SK-N-SH (cell line): Measurements from ENCODE around the gene ACTG2. TPM values are rescaled to one million over a fixed set of nuclear protein-coding genes. Genes with fewer than 3 reads are reported as not detected.

Experiments used
- CTCF ChIA-PET: fragments of 300-600, 350-600 bp; formaldehyde crosslinking; extraction: SDS; loops from one replicate; lab custom pipeline; 2021; lab: Yijun Ruan, JAX
- POLR2A ChIA-PET: fragments of 350-600 bp; sonication (Branson Sonifier 250); formaldehyde crosslinking; extraction: SDS; loops from one replicate; lab custom pipeline; 2020; ENCODE audit warnings: antibody characterized with exemption, inconsistent platforms; lab: Yijun Ruan, JAX
- DNase-seq: peaks from one replicate; pipeline ENCODE4 v3.0.0; 2012
- H2AFZ ChIP-seq: fragments of 200-600 bp; sonication (generic); 2 replicates; pipeline ENCODE4 v1.8.1; 2016; ENCODE audit warnings: antibody characterized with exemption, mild to moderate bottlenecking, low read depth
- H3F3A ChIP-seq: fragments of 200-600 bp; sonication (generic); replicated peaks from 2 replicates; pipeline ENCODE3; 2016; ENCODE audit warnings: antibody characterized with exemption, mild to moderate bottlenecking; ENCODE audit not compliant: insufficient read depth
- H3K27ac ChIP-seq, 2 experiments: fragments of 200-500 bp in 1 of 2; fragments of 200-600 bp in 1 of 2; sonication (Bioruptor generic) in 1 of 2; sonication (generic), shearing (Covaris generic) in 1 of 2; 2 replicates each; pipeline versions ENCODE4 v1.5.1 to v1.6.1; 2014 to 2016; ENCODE audit warnings: low read depth in 2 of 2, inconsistent platforms in 1 of 2, low read length in 1 of 2, mild to moderate bottlenecking in 1 of 2, mixed read lengths in 1 of 2
- H3K27me3 ChIP-seq: fragments of 200-600 bp; sonication (generic), shearing (Covaris generic); 2 replicates; pipeline ENCODE4 v1.6.1; 2016; ENCODE audit warnings: mixed run types; ENCODE audit not compliant: insufficient read depth
- H3K36me3 ChIP-seq, 2 experiments: fragments of 200-500 bp in 1 of 2; fragments of 200-600 bp in 1 of 2; sonication (Bioruptor generic) in 1 of 2; sonication (generic) in 1 of 2; replicated peaks in 1 of 2; 2 replicates each; pipeline versions ENCODE3 to v1.5.1; 2014 to 2016; ENCODE audit warnings: low read length in 1 of 2, mild to moderate bottlenecking in 1 of 2; ENCODE audit not compliant: insufficient read depth in 2 of 2, control insufficient read depth in 1 of 2
- H3K4me1 ChIP-seq, 2 experiments: fragments of 200-500 bp in 1 of 2; fragments of 200-600 bp in 1 of 2; sonication (Bioruptor generic) in 1 of 2; sonication (generic), shearing (Covaris generic) in 1 of 2; 2 replicates each; pipeline versions ENCODE4 v1.5.1 to v1.6.1; 2014 to 2016; ENCODE audit warnings: low read depth in 1 of 2, low read length in 1 of 2, mixed run types in 1 of 2; ENCODE audit not compliant: insufficient read depth in 2 of 2, control insufficient read depth in 1 of 2
- H3K4me2 ChIP-seq: fragments of 200-600 bp; sonication (generic), shearing (Covaris generic); 2 replicates; pipeline ENCODE4 v1.6.1; 2017; ENCODE audit warnings: mixed run types
- H3K4me3 ChIP-seq, 2 experiments: fragments of 200-500 bp in 1 of 2; fragments of 200-600 bp in 1 of 2; sonication (Bioruptor generic) in 1 of 2; sonication (generic), shearing (Covaris generic) in 1 of 2; 2 replicates each; pipeline versions ENCODE4 v1.5.1 to v1.8.1; 2014 to 2016; ENCODE audit warnings: low read depth in 2 of 2, inconsistent platforms in 1 of 2, low read length in 1 of 2, mild to moderate bottlenecking in 1 of 2, mixed read lengths in 1 of 2, moderate library complexity in 1 of 2
- H3K79me2 ChIP-seq: fragments of 200-600 bp; sonication (generic); 2 replicates; pipeline ENCODE4 v1.8.1; 2017; ENCODE audit warnings: mild to moderate bottlenecking; ENCODE audit not compliant: insufficient read depth
- H3K9ac ChIP-seq: fragments of 200-600 bp; sonication (generic); 2 replicates; pipeline ENCODE4 v1.6.1; 2017; ENCODE audit warnings: mixed run types
- H3K9me2 ChIP-seq: fragments of 200-600 bp; sonication (generic); 2 replicates; pipeline ENCODE4 v1.6.1; 2017; ENCODE audit warnings: mixed run types
- H3K9me3 ChIP-seq: fragments of 200-600 bp; sonication (generic); 2 replicates; pipeline ENCODE4 v1.6.1; 2017; ENCODE audit warnings: mixed run types, mild to moderate bottlenecking, moderate library complexity
- H4K20me1 ChIP-seq: fragments of 200-600 bp; sonication (generic); 2 replicates; pipeline ENCODE4 v1.6.1; 2017; ENCODE audit warnings: mild to moderate bottlenecking, mixed run types; ENCODE audit not compliant: insufficient read depth
- CTCF ChIP-seq: fragments of 200-600 bp; sonication (generic); IDR thresholded peaks from 2 replicates; pipeline ENCODE4 v1.6.1; 2017; ENCODE audit warnings: antibody characterized with exemption, mild to moderate bottlenecking, moderate library complexity
- FOXJ3 ChIP-seq: sonication (generic); formaldehyde crosslinking; IDR thresholded peaks from 2 replicates; pipeline ENCODE4 v1.5.1; 2020; ENCODE audit warnings: mild to moderate bottlenecking, missing genetic modification reagents
- FOXM1 ChIP-seq: IDR thresholded peaks from 2 replicates; pipeline ENCODE4 v1.4.0; 2012; ENCODE audit warnings: low read depth, mild to moderate bottlenecking
- GATA2 ChIP-seq: sonication (generic); formaldehyde crosslinking; IDR thresholded peaks from 2 replicates; pipeline ENCODE4 v1.5.0; 2020; ENCODE audit warnings: mild to moderate bottlenecking, missing genetic modification reagents
- MXI1 ChIP-seq: IDR thresholded peaks from 2 replicates; pipeline ENCODE4 v1.6.1; 2012; ENCODE audit warnings: mild to moderate bottlenecking, low read depth, low read length, improper control_type of control experiment
- NFIC ChIP-seq: IDR thresholded peaks from 2 replicates; pipeline ENCODE4 v1.4.0; 2012; ENCODE audit warnings: borderline replicate concordance
- REST ChIP-seq: IDR thresholded peaks from 2 replicates; pipeline ENCODE4 v1.6.1; 2012; ENCODE audit warnings: mild to moderate bottlenecking, low read depth, low read length, moderate library complexity
- RXRA ChIP-seq: IDR thresholded peaks from 2 replicates; pipeline ENCODE4 v1.4.0; 2012; ENCODE audit warnings: low read depth, mild to moderate bottlenecking, borderline replicate concordance
- TAF1 ChIP-seq: IDR thresholded peaks from 2 replicates; pipeline ENCODE4 v1.6.1; 2012; ENCODE audit warnings: low read depth, mild to moderate bottlenecking, low read length, moderate library complexity, borderline replicate concordance
- TEAD4 ChIP-seq: IDR thresholded peaks from 2 replicates; pipeline ENCODE4 v1.4.0; 2012; ENCODE audit warnings: mild to moderate bottlenecking, borderline replicate concordance; ENCODE audit not compliant: insufficient read depth
- USF1 ChIP-seq: IDR thresholded peaks from 2 replicates; pipeline ENCODE4 v1.4.0; 2012; ENCODE audit warnings: low read depth, borderline replicate concordance
- YY1 ChIP-seq: IDR thresholded peaks from 2 replicates; pipeline ENCODE4 v1.4.0; 2012; ENCODE audit warnings: low read depth, mild to moderate bottlenecking
- ZBTB33 ChIP-seq: IDR thresholded peaks from 2 replicates; pipeline ENCODE4 v1.4.0; 2012; ENCODE audit warnings: low read depth, borderline replicate concordance
- WGBS: methylation state at CpG from one replicate; pipeline ENCODE4 v1.1.6; 2017; ENCODE audit warnings: low lambda C conversion rate; 5-methylcytosine and 5-hydroxymethylcytosine counted together
- polyA plus RNA-seq, 3 experiments: library from polyadenylated mRNA; depleted of rRNA; stranded (reverse); fragments of >200 nt; gene quantifications; 2 replicates each; pipeline ENCODE4 v1.2.3, GENCODE V29; 2012

ACTG2 gene
- polyA plus RNA-seq, 1 of the 3 experiments (the other 2 are of a cell fraction): 0.25 TPM

- Histone ChIP-seq H3K9ac (no peak overlapping the region), H3K9me3 (no peaks in the 10 kb centered on the region), H3K36me3 (no peaks in the 10 kb centered on the region), H4K20me1 (no peaks in the 10 kb centered on the region), H3K27ac (no peak overlapping the region), H3K27me3 (no peaks in the 10 kb centered on the region), H3K4me3 (no peak overlapping the region), H3K4me1 (peaks cover 0 to 7% of the 10 kb centered on the region in 2 experiments; a peak in 1 of 4 replicates)
- WGBS: 65% methylated on average over 8 of the region's 8 CpGs
- POLR2A ChIA-PET: no interaction called here
- CTCF ChIA-PET: interaction anchor here (1.3 kb wide), 1 partner anchor 19 kb away, joined by 3 read pairs; the partner anchor contains the start of gene ACTG2
- DNase-seq: no peak
- TF ChIP-seq MXI1: no peak
- TF ChIP-seq RXRA: no peak
- TF ChIP-seq TEAD4: no peak
- TF ChIP-seq REST: no peak
- no peak for TF ChIP-seq YY1
- TF ChIP-seq FOXM1: no peak
- TF ChIP-seq USF1: no peak
- no peak for TF ChIP-seq NFIC
- TF ChIP-seq CTCF: no peak
- TF ChIP-seq, all 33 proteins: peak for 0
- no peaks in the 10 kb centered on the region for H3K79me2 ChIP-seq
- no peak overlapping the region for H2AFZ ChIP-seq
- H3K9me2 ChIP-seq: no peaks in the 10 kb centered on the region
- no peak overlapping the region for H3K4me2 ChIP-seq
- no peaks in the 10 kb centered on the region for H3F3A ChIP-seq
Measured at GRCh38 chr2:73911548-73912208, 18.9 kb downstream of the ACTG2 start.

GRCh38 chr2:73913414-73914054 lies 20.7 kb downstream of the ACTG2 start:
- Histone ChIP-seq H3K27ac (no peak overlapping the region), H3K27me3 (no peaks in the 10 kb centered on the region; the same call in 1 of the 2 replicates), H3K9me2 (no peaks in the 10 kb centered on the region), H3K4me1 (peaks cover 0 to 5% of the 10 kb centered on the region in 2 experiments; a peak in 1 of 4 replicates), H3K36me3 (no peaks in the 10 kb centered on the region), H3K9me3 (no peaks in the 10 kb centered on the region), H3K4me3 (no peak overlapping the region), H3K79me2 (no peaks in the 10 kb centered on the region), H3K4me2 (no peak overlapping the region), H3F3A (no peaks in the 10 kb centered on the region), H2AFZ (no peak overlapping the region), H3K9ac (no peak overlapping the region), H4K20me1 (no peaks in the 10 kb centered on the region)
- DNase-seq: no peak
- WGBS: 73% methylated on average over 8 of the region's 8 CpGs
- ChIA-PET POLR2A (no interaction called here), CTCF (no interaction called here)
- TF ChIP-seq ZBTB33: no peak
- TF ChIP-seq REST: no peak
- no peak for TF ChIP-seq GATA2
- TF ChIP-seq TAF1: no peak
- TF ChIP-seq FOXJ3: no peak
